ENCODE data around the gene SLC35F5. TPM values are rescaled to one million over a fixed set of nuclear protein-coding genes. Genes with fewer than 3 reads are reported as not detected.

SLC35F5 gene
- total RNA-seq, 3 donors from 2014 or later = 78.8 to 132 (median 125) TPM

DNA sequence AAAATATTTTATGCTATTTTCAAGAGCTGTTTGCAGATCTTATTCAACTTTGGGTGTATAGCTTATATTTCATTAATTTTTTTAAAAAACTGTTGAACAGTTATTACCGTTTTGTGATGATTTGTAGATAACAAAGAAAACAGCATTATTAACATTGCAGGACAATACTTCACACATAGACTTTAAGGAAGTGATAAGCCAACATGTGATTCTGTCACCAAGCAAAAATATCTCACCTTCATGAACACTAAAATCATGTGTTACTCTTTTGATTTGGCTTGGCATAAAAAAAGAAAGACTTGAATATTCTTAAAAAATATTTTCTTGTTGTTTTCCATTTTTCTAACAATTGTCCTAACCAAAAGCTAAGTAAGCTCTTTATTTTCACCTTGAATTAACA, 33.0 kb downstream of the SLC35F5 start:
- DNase-seq (no peak), ATAC-seq (no peak)
- H3K9me3 ChIP-seq = no peaks in the 10 kb centered on the region
- no peak overlapping the region for H3K4me3 ChIP-seq
- intact Hi-C loops (cut with DNase I, micrococcal nuclease) = loop anchor here in 1 of 2 donors (2.0 kb wide), 1 partner anchor 15 kb away; no protein-coding TSS in a partner anchor
- H3K4me1 ChIP-seq (ENCODE audit: low read depth) = no peaks in the 10 kb centered on the region
- H3K36me3 ChIP-seq (ENCODE audit: low read depth) = no peaks in the 10 kb centered on the region
- TF ChIP-seq, protein P1, sequence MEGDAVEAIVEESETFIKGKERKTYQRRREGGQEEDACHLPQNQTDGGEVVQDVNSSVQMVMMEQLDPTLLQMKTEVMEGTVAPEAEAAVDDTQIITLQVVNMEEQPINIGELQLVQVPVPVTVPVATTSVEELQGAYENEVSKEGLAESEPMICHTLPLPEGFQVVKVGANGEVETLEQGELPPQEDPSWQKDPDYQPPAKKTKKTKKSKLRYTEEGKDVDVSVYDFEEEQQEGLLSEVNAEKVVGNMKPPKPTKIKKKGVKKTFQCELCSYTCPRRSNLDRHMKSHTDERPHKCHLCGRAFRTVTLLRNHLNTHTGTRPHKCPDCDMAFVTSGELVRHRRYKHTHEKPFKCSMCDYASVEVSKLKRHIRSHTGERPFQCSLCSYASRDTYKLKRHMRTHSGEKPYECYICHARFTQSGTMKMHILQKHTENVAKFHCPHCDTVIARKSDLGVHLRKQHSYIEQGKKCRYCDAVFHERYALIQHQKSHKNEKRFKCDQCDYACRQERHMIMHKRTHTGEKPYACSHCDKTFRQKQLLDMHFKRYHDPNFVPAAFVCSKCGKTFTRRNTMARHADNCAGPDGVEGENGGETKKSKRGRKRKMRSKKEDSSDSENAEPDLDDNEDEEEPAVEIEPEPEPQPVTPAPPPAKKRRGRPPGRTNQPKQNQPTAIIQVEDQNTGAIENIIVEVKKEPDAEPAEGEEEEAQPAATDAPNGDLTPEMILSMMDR (IDR thresholded peaks at IDR 0.05) = no peak

DNA sequence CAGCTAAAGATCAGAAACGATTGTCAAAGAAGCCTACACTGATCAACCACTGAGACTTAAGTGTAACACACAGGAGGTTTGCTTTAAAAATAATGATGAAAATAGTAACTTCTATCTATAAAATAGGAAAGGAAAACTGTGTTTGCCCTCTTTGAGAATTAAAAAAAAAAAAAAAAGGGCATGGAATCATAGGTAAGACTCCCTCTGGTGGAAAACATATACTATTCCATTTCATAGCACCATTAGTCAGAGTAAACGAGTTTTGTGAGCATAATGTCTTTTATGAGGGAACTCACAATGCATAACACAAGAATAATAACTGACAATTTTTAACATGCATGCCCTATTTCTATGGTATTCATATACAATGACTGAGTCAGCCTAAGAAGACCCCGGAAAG, 36.3 kb downstream of the SLC35F5 start:
- no peaks in the 10 kb centered on the region for H3K9me3 ChIP-seq
- no peaks in the 10 kb centered on the region for H3K36me3 ChIP-seq (ENCODE audit: low read depth)
- ATAC-seq (peak; percentile 54), DNase-seq (no peak)
- no peak overlapping the region for H3K4me3 ChIP-seq
- TF ChIP-seq, protein P1 (IDR thresholded peaks at IDR 0.05) = no peak
- no peaks in the 10 kb centered on the region for H3K4me1 ChIP-seq (ENCODE audit: low read depth)
- intact Hi-C loops (cut with DNase I, micrococcal nuclease) = no loop called here

DNA sequence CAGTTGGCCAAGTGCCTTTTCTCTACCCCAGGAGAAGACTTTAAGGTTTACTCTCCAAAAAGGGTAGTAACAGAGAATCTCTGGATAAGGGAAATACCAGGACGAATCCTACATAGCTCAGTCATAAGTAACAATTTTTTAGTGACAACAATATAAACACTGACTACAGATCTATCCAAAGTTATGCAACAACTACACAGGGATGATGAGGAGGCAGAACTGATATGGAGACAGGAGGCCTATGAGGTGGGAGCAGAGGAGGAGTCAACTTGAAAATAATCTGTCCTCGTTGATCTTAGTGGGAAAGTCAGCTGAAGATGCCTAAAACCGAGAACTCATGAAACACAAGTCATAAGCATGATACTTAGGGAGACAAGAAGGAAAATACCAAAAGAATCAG, 40.2 kb downstream of the SLC35F5 start:
- TF ChIP-seq, protein P1 (IDR thresholded peaks at IDR 0.05) = no peak
- H3K4me3 ChIP-seq = no peak overlapping the region
- intact Hi-C loops (cut with DNase I, micrococcal nuclease) = no loop called here
- H3K36me3 ChIP-seq (ENCODE audit: low read depth) = no peaks in the 10 kb centered on the region
- H3K9me3 ChIP-seq = no peaks in the 10 kb centered on the region
- DNase-seq (no peak), ATAC-seq (no peak)
- no peaks in the 10 kb centered on the region for H3K4me1 ChIP-seq (ENCODE audit: low read depth)

DNA sequence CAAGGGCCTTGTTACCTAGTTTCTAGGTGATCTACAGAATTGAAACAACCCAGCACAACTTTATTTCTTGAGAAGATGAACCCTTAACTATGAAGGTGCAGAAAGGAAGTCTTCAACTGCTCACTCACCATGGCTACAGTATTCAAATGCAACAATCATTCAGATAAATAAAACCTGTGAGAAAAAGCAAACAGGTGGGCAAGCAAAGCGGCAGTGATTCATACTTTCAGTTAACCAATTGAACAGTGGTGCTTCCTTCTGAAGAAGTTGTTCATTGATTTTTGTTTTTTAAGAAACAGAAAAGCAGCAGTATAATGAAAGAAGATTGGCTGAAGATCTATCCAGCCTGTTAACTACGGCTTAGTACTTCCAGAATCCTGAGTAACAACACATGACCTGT, 43.5 kb downstream of the SLC35F5 start:
- H3K4me1 ChIP-seq (ENCODE audit: low read depth) = no peaks in the 10 kb centered on the region
- H3K9me3 ChIP-seq = no peaks in the 10 kb centered on the region
- intact Hi-C loops (cut with DNase I, micrococcal nuclease) = no loop called here
- ATAC-seq (no peak), DNase-seq (no peak)
- no peaks in the 10 kb centered on the region for H3K36me3 ChIP-seq (ENCODE audit: low read depth)
- no peak overlapping the region for H3K4me3 ChIP-seq
- TF ChIP-seq, protein P1 (IDR thresholded peaks at IDR 0.05) = no peak

DNA sequence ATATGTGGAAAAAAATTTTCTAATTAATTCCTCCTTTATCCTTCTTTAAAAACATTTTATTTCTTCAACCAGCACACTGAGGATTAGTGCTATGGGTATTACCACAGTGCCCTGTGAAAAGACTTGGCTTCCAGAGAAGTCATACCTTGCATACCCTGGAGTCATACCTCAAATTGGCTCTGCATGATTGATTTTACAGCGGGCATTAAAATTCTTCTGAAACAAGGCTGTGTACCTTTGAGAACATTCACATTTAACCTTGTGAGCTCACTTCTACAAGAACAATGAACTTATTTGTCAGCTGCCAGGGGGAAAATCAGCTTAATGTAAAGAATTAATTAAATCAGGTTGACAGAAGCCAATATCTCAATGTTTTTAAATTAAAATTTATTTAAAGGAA, 44.6 kb downstream of the SLC35F5 start:
- H3K4me3 ChIP-seq = no peak overlapping the region
- ATAC-seq (no peak), DNase-seq (no peak)
- no peaks in the 10 kb centered on the region for H3K9me3 ChIP-seq
- TF ChIP-seq, protein P1 (IDR thresholded peaks at IDR 0.05) = no peak
- H3K36me3 ChIP-seq (ENCODE audit: low read depth) = no peaks in the 10 kb centered on the region
- intact Hi-C loops (cut with DNase I, micrococcal nuclease) = no loop called here
- no peaks in the 10 kb centered on the region for H3K4me1 ChIP-seq (ENCODE audit: low read depth)

DNA sequence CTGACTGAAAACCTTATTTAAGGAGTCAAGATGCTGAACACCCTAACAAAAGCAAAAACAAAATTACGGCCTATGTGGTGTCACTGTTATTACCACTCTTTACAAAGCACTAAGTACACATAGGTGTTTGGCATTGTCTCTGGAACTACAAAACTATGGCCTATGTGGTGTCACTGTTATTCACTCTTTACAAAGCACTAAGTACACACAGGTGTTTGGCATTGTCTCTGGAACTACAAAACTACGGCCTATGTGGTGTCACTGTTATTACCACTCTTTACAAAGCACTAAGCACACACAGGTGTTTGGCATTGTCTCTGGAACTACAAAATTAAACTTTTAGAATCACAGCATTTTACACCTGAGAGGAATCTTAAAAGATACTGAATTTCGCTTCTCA, 47.4 kb downstream of the SLC35F5 start:
- Histone ChIP-seq H3K36me3 (ENCODE audit: low read depth) (no peaks in the 10 kb centered on the region), H3K9me3 (no peaks in the 10 kb centered on the region), H3K4me3 (no peak overlapping the region), H3K4me1 (ENCODE audit: low read depth) (no peaks in the 10 kb centered on the region)
- no peak for DNase-seq
- TF ChIP-seq, protein P1 (IDR thresholded peaks at IDR 0.05) = no peak
- intact Hi-C loops (cut with DNase I, micrococcal nuclease) = no loop called here
- peak; percentile 93 for ATAC-seq

All from mucosa of descending colon (tissue), 3 donors.